Bone marrow (tissue), 2 donors: ENCODE data around the gene USP24.

ENCODE experiments used
- DNase-seq, 2 donors: peaks; one replicate each; lab custom pipeline; 2025; lab: John Stamatoyannopoulos, UW

USP24 gene

GRCh38 chr1:55156093-55156492 is 59.1 kb downstream of the USP24 start:
- DNase-seq: no peak

GRCh38 chr1:55155522-55155921 is 59.6 kb downstream of the USP24 start:
- no peak for DNase-seq

GRCh38 chr1:55154616-55155015 is 60.5 kb downstream of the USP24 start:
- no peak for DNase-seq

- no peak for DNase-seq
Measured at GRCh38 chr1:55153031-55153430, 62.1 kb downstream of the USP24 start.

GRCh38 chr1:55150880-55151588 is 64.1 kb downstream of the USP24 start:
- peak in 1 of 2 donors; percentile 61 for DNase-seq

GRCh38 chr1:55148676-55149075 is 66.5 kb downstream of the USP24 start:
- DNase-seq: no peak

GRCh38 chr1:55147524-55147923 is 67.6 kb downstream of the USP24 start:
- no peak for DNase-seq

- no peak for DNase-seq
Measured at GRCh38 chr1:55146781-55147180, 68.4 kb downstream of the USP24 start.

GRCh38 chr1:55144886-55145285 is 70.3 kb downstream of the USP24 start:
- DNase-seq: no peak

- no peak for DNase-seq
Measured at GRCh38 chr1:55143684-55144083, 71.5 kb downstream of the USP24 start.

GRCh38 chr1:55141295-55141893 is 73.8 kb downstream of the USP24 start:
- DNase-seq: no peak

GRCh38 chr1:55140546-55140983 is 74.6 kb downstream of the USP24 start:
- DNase-seq: peak in 1 of 2 donors; percentile 89

GRCh38 chr1:55140137-55140536 is 75.0 kb downstream of the USP24 start:
- no peak for DNase-seq

GRCh38 chr1:55138823-55139222 is 76.3 kb downstream of the USP24 start:
- no peak for DNase-seq

- no peak for DNase-seq
Measured at GRCh38 chr1:55134152-55134808, 80.9 kb downstream of the USP24 start.

- no peak for DNase-seq
Measured at GRCh38 chr1:55131801-55132200, 83.4 kb downstream of the USP24 start.

- DNase-seq: no peak
Measured at GRCh38 chr1:55131218-55131617, 83.9 kb downstream of the USP24 start.

GRCh38 chr1:55129194-55129728 is 85.9 kb downstream of the USP24 start:
- peak in 1 of 2 donors; percentile 53 for DNase-seq

GRCh38 chr1:55128418-55128995 is 86.7 kb downstream of the USP24 start:
- no peak for DNase-seq

GRCh38 chr1:55127827-55128343 is 87.3 kb downstream of the USP24 start:
- peak in 1 of 2 donors; percentile 14 for DNase-seq

GRCh38 chr1:55124470-55124869 is 90.7 kb downstream of the USP24 start:
- no peak for DNase-seq

- DNase-seq: no peak
Measured at GRCh38 chr1:55120538-55120937, 94.6 kb downstream of the USP24 start.
